Coronary artery (tissue), 2 donors: Measurements from ENCODE around the gene PKP1.

Experiments
- DNase-seq: peaks from one replicate; pipeline ENCODE4 v3.0.0-alpha.2; 2017; ENCODE audit warnings: low spot score
- H3K27ac ChIP-seq, 2 donors: fragments of 200-600 bp; sonication (generic); one replicate each; pipeline ENCODE4 v1.5.1; 2016 to 2019
- H3K4me3 ChIP-seq: fragments of 200-600 bp; sonication (generic); 2 replicates; pipeline ENCODE4 v1.5.1; 2016; ENCODE audit warnings: mild to moderate bottlenecking, moderate library complexity
- TF ChIP-seq, protein P1 (sequence below): fragments of 200-600 bp; sonication (generic); IDR thresholded peaks from one replicate; pipeline ENCODE4 v1.5.1; 2019; ENCODE audit warnings: antibody characterized with exemption

Gene PKP1

DNA sequence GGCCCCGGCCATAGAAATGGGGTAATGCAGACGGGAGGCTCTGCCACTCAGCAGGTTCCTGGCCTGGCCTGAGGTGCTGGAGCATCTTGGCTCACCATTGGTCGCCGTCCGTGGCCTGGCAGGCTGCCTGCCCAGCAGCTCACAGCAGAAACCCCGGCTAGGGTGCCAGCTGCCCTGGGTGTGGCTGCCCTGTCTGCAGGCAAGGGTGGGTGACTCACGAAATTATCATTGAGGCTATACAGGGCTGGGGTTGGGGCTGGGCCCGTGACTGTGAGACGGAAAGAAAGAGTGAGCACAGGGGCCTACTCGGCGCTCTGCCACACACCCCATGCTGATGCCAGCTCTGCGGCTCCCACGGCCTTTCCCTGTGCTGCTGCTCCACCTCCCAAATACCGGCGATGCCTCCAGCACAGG, 8.0 kb upstream of the PKP1 start:
- TF ChIP-seq, protein P1, sequence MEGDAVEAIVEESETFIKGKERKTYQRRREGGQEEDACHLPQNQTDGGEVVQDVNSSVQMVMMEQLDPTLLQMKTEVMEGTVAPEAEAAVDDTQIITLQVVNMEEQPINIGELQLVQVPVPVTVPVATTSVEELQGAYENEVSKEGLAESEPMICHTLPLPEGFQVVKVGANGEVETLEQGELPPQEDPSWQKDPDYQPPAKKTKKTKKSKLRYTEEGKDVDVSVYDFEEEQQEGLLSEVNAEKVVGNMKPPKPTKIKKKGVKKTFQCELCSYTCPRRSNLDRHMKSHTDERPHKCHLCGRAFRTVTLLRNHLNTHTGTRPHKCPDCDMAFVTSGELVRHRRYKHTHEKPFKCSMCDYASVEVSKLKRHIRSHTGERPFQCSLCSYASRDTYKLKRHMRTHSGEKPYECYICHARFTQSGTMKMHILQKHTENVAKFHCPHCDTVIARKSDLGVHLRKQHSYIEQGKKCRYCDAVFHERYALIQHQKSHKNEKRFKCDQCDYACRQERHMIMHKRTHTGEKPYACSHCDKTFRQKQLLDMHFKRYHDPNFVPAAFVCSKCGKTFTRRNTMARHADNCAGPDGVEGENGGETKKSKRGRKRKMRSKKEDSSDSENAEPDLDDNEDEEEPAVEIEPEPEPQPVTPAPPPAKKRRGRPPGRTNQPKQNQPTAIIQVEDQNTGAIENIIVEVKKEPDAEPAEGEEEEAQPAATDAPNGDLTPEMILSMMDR: no peak
- Histone ChIP-seq H3K27ac (peak overlapping the region; percentile 2 to 62), H3K4me3 (no peak overlapping the region)
- no peak for DNase-seq

DNA sequence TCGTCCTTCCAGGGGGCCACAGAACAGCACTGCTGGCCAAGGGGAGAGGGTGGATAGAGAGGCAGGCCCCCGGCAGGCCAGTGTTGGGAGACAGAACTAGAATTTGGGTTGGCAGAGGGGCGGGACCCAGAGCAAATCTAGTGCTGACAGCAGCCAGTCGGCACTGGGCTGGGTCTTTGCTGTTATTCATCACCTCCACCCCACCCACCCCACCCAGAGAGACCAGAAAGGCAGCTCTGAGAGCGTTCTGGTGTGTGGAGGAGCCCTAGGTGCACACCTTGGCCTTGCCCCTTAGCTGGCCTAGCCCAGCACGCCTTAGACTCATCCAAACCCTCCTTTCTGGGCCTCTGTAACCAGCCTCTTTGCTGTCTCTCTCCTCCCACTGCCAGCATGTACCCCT, 6.4 kb upstream of the PKP1 start:
- Histone ChIP-seq H3K27ac (no peak overlapping the region), H3K4me3 (no peak overlapping the region)
- TF ChIP-seq, protein P1: no peak
- DNase-seq: no peak

DNA sequence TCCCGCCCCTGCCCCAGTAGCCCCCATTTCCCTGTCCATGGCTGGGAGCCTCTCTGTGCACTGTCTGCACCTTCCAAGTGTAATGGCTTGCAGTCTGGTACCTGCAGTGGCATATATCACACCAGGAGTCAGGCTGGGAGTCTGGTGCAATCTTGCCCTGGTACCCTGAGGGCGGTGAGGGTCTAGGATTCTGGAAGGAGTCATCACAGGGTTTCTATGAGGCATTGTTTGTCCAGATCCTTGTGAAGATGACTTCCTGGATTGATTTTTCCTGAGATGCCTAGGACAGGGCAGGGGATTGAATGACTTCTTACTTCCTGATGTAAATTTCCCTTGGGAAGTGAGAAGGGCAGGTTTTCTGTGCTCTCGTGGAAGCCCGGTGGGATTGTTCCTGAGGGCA, 5.9 kb upstream of the PKP1 start:
- TF ChIP-seq, protein P1: no peak

DNA sequence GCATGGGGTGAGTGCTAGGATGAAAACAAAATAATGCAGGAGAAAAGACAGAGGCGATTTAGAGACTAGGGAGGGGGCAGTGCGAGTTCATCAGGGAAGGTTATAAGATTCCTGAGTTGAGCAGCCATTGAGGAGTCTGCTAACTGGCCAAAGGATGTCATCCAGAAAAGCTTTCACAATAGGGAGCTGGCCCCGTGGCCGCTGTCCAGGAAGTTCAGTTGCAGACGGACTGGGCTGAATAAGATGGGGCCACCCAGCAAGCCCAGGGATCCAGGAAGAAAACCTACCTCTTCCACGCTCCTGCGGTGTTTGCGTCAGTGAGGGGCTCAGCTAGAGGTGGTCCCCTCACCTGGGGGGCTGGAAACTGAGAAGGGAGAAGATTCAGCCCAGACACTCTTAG, 4.0 kb upstream of the PKP1 start:
- DNase-seq: no peak
- Histone ChIP-seq H3K4me3 (no peak overlapping the region), H3K27ac (no peak overlapping the region)
- TF ChIP-seq, protein P1: no peak

More for the DNA sequence above, 5.9 kb upstream of the PKP1 start:
- H3K27ac ChIP-seq: no peak overlapping the region
- no peak for DNase-seq
- no peak overlapping the region for H3K4me3 ChIP-seq

DNA sequence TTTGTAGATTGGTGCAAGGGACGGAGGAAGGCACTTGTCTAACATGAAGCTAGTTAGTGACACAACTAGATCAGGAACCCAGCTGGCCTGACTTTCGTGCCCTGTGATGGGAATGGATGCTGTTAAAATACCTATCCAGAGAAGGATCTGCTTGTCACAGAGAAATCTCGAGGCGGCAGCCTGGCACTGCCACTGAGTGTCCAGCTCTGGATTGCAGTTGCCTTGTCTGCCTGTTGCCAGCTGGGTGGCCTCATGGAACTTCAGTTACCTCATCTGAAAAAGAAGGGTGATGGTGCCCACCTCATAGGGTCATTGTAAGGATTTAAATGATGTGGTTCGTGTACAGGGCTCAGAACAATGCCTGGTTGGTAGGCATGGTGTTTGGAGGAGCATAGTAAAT, 2.4 kb upstream of the PKP1 start:
- DNase-seq: no peak
- H3K27ac ChIP-seq: no peak overlapping the region
- H3K4me3 ChIP-seq: no peak overlapping the region
- TF ChIP-seq, protein P1: no peak

DNA sequence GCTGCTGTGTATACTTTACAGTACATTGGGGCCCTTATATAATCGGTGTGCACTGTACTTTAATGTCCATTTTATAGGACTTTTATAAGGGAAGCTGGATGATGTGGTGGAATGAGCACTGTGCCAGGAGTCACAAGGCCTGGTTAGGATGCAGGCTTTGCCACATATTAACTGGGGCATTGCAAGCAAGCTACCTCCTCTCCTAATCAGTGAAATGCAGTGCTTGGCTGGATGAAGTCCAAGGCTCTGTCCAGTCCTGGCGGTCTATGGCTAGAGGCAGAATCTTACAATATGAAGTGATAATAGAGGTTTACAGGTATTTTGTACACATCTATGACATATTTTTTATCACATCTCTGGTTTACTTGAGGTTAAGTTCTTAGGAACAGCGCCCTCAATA, 1.7 kb upstream of the PKP1 start:
- TF ChIP-seq, protein P1: no peak
- H3K27ac ChIP-seq: no peak overlapping the region
- no peak for DNase-seq
- H3K4me3 ChIP-seq: no peak overlapping the region

DNA sequence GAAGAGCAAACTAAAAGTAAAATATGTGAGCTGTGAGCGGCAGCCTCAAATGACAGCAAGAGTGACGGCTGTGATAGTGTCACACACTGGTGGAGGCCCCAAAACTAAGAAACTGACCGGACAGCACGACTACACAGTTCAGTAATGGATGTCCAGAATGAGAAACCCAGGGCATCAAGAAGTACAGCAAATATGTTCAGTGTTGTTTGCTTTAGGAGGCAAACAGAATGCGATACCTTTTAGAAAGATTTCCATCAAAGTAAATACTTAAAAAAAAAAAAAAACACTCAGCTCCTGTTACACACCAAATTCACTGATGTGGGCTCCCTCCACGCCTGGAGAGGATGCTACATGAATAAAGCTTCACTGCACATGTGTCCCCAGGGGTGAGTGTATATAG, 1.1 kb upstream of the PKP1 start:
- H3K4me3 ChIP-seq: no peak overlapping the region
- DNase-seq: no peak
- TF ChIP-seq, protein P1: no peak
- H3K27ac ChIP-seq: no peak overlapping the region
